Measurements from ENCODE around the gene TMEM204. TPM values are rescaled to one million over a fixed set of nuclear protein-coding genes. Genes with fewer than 3 reads are reported as not detected.

Gene TMEM204
- total and polyA plus RNA-seq, 2 donors, result 10.3 to 29.3 TPM

DNA sequence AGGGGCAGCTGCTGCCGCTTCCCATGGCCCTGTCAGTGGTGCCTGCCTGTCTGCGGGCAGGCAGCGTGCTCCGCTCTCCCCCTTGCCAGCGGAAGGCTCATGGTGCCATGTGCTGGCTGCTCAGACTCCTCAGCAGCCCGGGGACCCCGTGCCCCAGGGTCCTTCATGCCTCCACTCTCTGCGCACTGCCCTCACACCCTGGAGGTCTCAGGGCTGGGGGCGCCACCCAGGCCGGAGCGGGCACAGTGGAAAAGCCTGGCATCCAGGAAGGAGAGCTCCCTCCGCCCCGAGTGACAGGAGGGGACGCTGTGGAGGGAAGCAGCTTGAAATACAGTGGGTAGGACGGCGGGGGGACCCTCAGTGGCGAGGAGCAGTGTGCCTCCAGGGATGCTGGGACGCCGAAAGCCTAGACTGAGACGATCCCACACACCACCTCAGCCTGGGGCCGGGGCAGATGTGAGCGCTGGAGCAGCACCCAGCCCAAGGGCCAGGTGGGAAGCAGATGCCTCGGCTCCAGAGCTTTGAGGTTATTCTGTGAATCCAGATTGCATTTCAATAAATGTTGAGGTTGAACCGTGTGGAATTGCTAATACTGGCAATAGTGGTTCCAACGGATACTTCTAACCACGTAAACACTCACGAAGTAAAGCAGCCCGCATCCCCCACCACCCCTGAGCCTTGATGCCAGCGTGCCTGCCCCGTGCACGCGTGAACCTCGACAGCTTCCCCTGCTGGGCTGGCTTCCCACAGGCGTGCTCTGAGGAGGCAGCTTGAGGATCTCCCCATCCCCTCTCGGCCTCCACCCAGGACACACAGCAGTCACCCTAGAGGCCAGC, 6.5 kb downstream of the TMEM204 start:
- WGBS, result 95% methylated on average over 35 of the region's 35 CpGs
- Histone ChIP-seq H3K27me3 (ENCODE audit: control insufficient read depth in 2 of 2, insufficient read depth in 1 of 2, low read length in 1 of 2) (no peaks in the 10 kb centered on the region), H3K9me3 (ENCODE audit: control insufficient read depth in 2 of 2, insufficient read depth in 1 of 2, low read length in 1 of 2) (peaks cover 0 to 8% of the 10 kb centered on the region in 2 donors), H3K4me1 (ENCODE audit: control insufficient read depth in 2 of 2, insufficient read depth in 2 of 2, low read length in 2 of 2) (peaks cover 3 to 28% of the 10 kb centered on the region in 2 donors), H3K27ac (ENCODE audit: low read depth in 1 of 2, low read length in 1 of 2) (no peak overlapping the region), H3K4me3 (ENCODE audit: low read length in 2 of 2) (no peak overlapping the region), H3K36me3 (ENCODE audit: control insufficient read depth in 2 of 2, insufficient read depth in 2 of 2, low read length in 1 of 2) (peaks cover 11% of the 10 kb centered on the region in 2 donors)
- no peak for DNase-seq (ENCODE audit: low read depth in 6 of 9, low spot score in 9 of 9)

DNA sequence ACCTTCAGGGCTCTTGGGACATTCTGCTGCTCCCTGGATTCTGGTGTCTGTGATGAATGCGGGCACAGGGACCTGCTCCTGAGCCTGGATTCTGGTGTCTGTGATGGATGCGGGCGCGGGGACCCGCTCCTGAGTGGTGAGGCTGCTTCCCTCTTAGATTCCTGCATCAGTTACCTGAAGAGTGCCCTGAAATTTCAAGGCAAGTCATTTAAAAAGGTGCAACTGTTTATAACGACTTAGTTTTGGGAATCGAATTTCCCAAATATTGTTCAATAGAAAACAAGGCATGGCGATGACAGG, 7.0 kb downstream of the TMEM204 start:
- WGBS, result 98% methylated on average over 8 of the region's 8 CpGs
- DNase-seq (ENCODE audit: low read depth in 6 of 9, low spot score in 9 of 9), result no peak
- Histone ChIP-seq H3K27ac (ENCODE audit: low read depth in 1 of 2, low read length in 1 of 2) (no peak overlapping the region), H3K36me3 (ENCODE audit: control insufficient read depth in 2 of 2, insufficient read depth in 2 of 2, low read length in 1 of 2) (peaks cover 11% of the 10 kb centered on the region in 2 donors), H3K4me3 (ENCODE audit: low read length in 2 of 2) (no peak overlapping the region), H3K4me1 (ENCODE audit: control insufficient read depth in 2 of 2, insufficient read depth in 2 of 2, low read length in 2 of 2) (peaks cover 3 to 28% of the 10 kb centered on the region in 2 donors), H3K27me3 (ENCODE audit: control insufficient read depth in 2 of 2, insufficient read depth in 1 of 2, low read length in 1 of 2) (no peaks in the 10 kb centered on the region), H3K9me3 (ENCODE audit: control insufficient read depth in 2 of 2, insufficient read depth in 1 of 2, low read length in 1 of 2) (peaks cover 0 to 8% of the 10 kb centered on the region in 2 donors)

DNA sequence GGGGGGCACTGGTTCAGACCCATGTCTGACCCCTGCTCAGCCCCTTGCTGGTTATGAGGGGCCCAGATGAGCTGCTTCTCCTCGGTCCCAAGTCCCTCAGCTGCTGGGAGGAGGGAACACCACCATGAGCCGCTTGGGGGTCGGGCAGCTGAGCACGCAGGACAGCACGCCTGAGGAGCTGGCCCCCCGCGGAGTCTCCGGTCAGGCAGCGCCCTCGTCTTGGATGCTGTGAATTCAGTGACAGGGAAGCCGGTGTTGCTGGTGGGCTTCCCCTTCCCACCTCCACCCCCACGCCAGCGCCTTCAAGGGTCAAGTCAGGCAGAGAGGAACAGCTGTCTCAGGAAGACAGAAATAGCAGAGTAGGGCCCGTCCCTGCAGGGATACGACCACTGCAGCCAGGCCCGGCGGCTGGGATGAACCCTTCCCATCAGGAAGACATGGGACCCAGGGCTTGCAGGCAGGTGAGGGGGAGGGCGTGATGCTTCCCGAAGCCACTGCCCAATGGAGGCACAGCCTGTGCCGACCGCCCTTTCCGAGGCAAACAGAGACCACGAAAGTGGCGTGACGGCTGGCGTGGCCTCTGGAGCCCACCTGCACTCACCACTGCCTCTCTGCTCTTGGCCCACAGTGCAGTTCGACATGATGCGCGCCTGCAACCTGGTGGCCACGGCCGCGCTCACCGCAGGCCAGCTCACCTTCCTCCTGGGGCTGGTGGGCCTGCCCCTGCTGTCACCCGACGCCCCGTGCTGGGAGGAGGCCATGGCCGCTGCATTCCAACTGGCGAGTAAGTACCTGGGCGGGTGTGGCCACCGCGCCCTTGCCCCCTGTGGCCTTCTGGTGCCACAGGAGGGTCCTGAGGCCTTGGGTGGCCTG, 8.1 kb downstream of the TMEM204 start:
- H3K36me3 ChIP-seq (ENCODE audit: control insufficient read depth in 2 of 2, insufficient read depth in 2 of 2, low read length in 1 of 2), result peaks cover 11 to 13% of the 10 kb centered on the region in 2 donors
- no peaks in the 10 kb centered on the region for H3K27me3 ChIP-seq (ENCODE audit: control insufficient read depth in 2 of 2, insufficient read depth in 1 of 2, low read length in 1 of 2)
- no peak overlapping the region for H3K27ac ChIP-seq (ENCODE audit: low read depth in 1 of 2, low read length in 1 of 2)
- no peak for DNase-seq (ENCODE audit: low read depth in 6 of 9, low spot score in 9 of 9)
- peaks cover 3 to 28% of the 10 kb centered on the region in 2 donors for H3K4me1 ChIP-seq (ENCODE audit: control insufficient read depth in 2 of 2, insufficient read depth in 2 of 2, low read length in 2 of 2)
- H3K9me3 ChIP-seq (ENCODE audit: control insufficient read depth in 2 of 2, insufficient read depth in 1 of 2, low read length in 1 of 2), result no peaks in the 10 kb centered on the region
- WGBS, result 95% methylated on average over 41 of the region's 41 CpGs
- H3K4me3 ChIP-seq (ENCODE audit: low read length in 2 of 2), result no peak overlapping the region

GRCh38 chr16:1542166-1542500, 8.7 kb downstream of the TMEM204 start:
- H3K27me3 ChIP-seq (ENCODE audit: control insufficient read depth in 2 of 2, insufficient read depth in 1 of 2, low read length in 1 of 2), result no peaks in the 10 kb centered on the region
- 89% methylated on average over 2 of the region's 2 CpGs for WGBS
- H3K36me3 ChIP-seq (ENCODE audit: control insufficient read depth in 2 of 2, insufficient read depth in 2 of 2, low read length in 1 of 2), result peaks cover 11 to 15% of the 10 kb centered on the region in 2 donors
- no peak overlapping the region for H3K4me3 ChIP-seq (ENCODE audit: low read length in 2 of 2)
- no peak overlapping the region for H3K27ac ChIP-seq (ENCODE audit: low read depth in 1 of 2, low read length in 1 of 2)
- H3K9me3 ChIP-seq (ENCODE audit: control insufficient read depth in 2 of 2, insufficient read depth in 1 of 2, low read length in 1 of 2), result no peaks in the 10 kb centered on the region
- peaks cover 3 to 25% of the 10 kb centered on the region in 2 donors for H3K4me1 ChIP-seq (ENCODE audit: control insufficient read depth in 2 of 2, insufficient read depth in 2 of 2, low read length in 2 of 2)
- DNase-seq (ENCODE audit: low read depth in 6 of 9, low spot score in 9 of 9), result no peak

DNA sequence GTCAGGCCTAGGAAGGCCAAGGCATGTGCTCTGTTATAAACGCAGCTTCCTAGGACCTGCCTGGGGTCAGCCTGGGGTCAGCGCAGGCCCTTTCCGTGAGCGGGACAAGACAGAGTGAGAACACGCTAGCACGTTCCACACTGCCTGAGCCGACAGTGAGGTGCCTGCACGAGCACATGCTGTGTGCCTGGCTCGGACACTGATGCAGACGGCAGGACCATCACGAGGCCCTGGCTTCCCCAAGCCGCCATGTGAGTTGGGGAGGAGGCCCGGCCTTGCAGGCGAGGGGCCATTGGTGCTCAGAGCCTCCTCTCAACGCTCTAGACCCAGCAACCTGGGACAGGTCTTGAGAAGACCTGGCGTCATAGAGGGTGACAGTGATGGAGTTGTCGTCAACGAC, 9.1 kb downstream of the TMEM204 start:
- no peak for DNase-seq (ENCODE audit: low read depth in 6 of 9, low spot score in 9 of 9)
- Histone ChIP-seq H3K27ac (ENCODE audit: low read depth in 1 of 2, low read length in 1 of 2) (no peak overlapping the region), H3K4me3 (ENCODE audit: low read length in 2 of 2) (no peak overlapping the region), H3K4me1 (ENCODE audit: control insufficient read depth in 2 of 2, insufficient read depth in 2 of 2, low read length in 2 of 2) (peaks cover 3 to 23% of the 10 kb centered on the region in 2 donors), H3K27me3 (ENCODE audit: control insufficient read depth in 2 of 2, insufficient read depth in 1 of 2, low read length in 1 of 2) (no peaks in the 10 kb centered on the region), H3K9me3 (ENCODE audit: control insufficient read depth in 2 of 2, insufficient read depth in 1 of 2, low read length in 1 of 2) (no peaks in the 10 kb centered on the region), H3K36me3 (ENCODE audit: control insufficient read depth in 2 of 2, insufficient read depth in 2 of 2, low read length in 1 of 2) (peaks cover 11 to 15% of the 10 kb centered on the region in 2 donors)
- WGBS, result 97% methylated on average over 18 of the region's 18 CpGs

- 42% methylated on average over 30 of the region's 30 CpGs for WGBS
- H3K4me3 ChIP-seq (ENCODE audit: low read length in 2 of 2), result no peak overlapping the region
- H3K4me1 ChIP-seq (ENCODE audit: control insufficient read depth in 2 of 2, insufficient read depth in 2 of 2, low read length in 2 of 2), result peaks cover under 1 to 18% of the 10 kb centered on the region in 2 donors
Measured at GRCh38 chr16:1543085-1543896, 9.8 kb downstream of the TMEM204 start.

DNA sequence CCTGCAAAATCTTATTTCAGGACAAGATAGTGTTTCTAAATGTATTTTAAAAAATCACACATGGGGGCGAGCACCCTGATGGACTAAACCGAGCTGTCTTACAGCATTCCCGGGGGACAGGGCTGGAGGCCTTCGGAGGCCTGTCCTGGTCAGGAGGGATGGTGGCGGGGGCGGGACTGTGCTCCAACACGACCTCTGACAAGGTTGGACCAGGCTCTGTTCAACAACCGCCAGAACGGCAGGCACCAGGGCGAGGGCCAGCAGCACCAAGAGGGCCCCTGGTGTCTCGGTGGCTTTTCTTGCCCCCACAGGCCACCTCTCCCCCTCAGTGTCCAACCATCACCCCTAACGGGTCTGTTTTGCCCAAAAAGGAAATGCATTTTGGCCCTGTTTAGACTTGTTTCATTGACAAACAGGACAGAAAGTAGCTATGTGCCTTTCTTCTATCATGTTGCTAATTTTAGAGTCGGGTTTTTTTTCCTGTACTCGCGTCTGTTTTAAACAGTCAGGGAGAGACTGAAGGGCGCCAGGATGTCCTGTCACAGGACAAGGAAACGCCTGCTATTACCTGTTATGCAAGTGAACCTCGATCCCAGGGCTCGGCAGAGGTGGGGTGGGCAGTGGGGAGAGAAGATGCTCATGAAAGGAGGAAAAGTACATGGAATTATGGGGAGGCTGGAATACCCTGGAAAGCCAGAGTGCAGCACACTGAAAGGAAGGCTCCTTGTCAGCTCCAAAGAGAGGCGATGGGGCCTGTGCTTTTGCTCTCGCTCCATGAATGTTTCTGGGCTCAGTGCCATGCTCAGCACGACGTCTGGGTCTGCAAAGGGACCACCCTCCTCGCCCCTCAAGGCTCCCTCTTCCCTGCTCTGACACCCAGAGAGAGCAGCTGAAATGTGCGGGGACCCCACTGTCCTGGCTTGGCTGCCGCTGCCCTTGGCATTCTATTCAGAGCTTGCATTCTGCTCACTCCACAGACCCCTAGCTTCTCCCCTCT, 11.9 kb downstream of the TMEM204 start:
- Histone ChIP-seq H3K4me1 (ENCODE audit: control insufficient read depth in 2 of 2, insufficient read depth in 2 of 2, low read length in 2 of 2) (peaks cover 0 to 15% of the 10 kb centered on the region in 2 donors), H3K27me3 (ENCODE audit: control insufficient read depth in 2 of 2, insufficient read depth in 1 of 2, low read length in 1 of 2) (no peaks in the 10 kb centered on the region), H3K36me3 (ENCODE audit: control insufficient read depth in 2 of 2, insufficient read depth in 2 of 2, low read length in 1 of 2) (peaks cover 11 to 15% of the 10 kb centered on the region in 2 donors), H3K9me3 (ENCODE audit: control insufficient read depth in 2 of 2, insufficient read depth in 1 of 2, low read length in 1 of 2) (no peaks in the 10 kb centered on the region), H3K4me3 (ENCODE audit: low read length in 2 of 2) (no peak overlapping the region), H3K27ac (ENCODE audit: low read depth in 1 of 2, low read length in 1 of 2) (peak overlapping the region; percentile 33 to 56)
- WGBS, result 60% methylated on average over 26 of the region's 26 CpGs
- peak in 1 of 9 donors; percentile 13 for DNase-seq (ENCODE audit: low read depth in 6 of 9, low spot score in 9 of 9)

More at GRCh38 chr16:1543085-1543896, 9.8 kb downstream of the TMEM204 start:
- no peaks in the 10 kb centered on the region for H3K9me3 ChIP-seq (ENCODE audit: control insufficient read depth in 2 of 2, insufficient read depth in 1 of 2, low read length in 1 of 2)
- peaks cover 11 to 15% of the 10 kb centered on the region in 2 donors for H3K36me3 ChIP-seq (ENCODE audit: control insufficient read depth in 2 of 2, insufficient read depth in 2 of 2, low read length in 1 of 2)
- peak overlapping the region; percentile 25 to 43 for H3K27ac ChIP-seq (ENCODE audit: low read depth in 1 of 2, low read length in 1 of 2)
- peak in 1 of 9 donors; percentile 34 for DNase-seq (ENCODE audit: low read depth in 6 of 9, low spot score in 9 of 9)
- H3K27me3 ChIP-seq (ENCODE audit: control insufficient read depth in 2 of 2, insufficient read depth in 1 of 2, low read length in 1 of 2), result no peaks in the 10 kb centered on the region

DNA sequence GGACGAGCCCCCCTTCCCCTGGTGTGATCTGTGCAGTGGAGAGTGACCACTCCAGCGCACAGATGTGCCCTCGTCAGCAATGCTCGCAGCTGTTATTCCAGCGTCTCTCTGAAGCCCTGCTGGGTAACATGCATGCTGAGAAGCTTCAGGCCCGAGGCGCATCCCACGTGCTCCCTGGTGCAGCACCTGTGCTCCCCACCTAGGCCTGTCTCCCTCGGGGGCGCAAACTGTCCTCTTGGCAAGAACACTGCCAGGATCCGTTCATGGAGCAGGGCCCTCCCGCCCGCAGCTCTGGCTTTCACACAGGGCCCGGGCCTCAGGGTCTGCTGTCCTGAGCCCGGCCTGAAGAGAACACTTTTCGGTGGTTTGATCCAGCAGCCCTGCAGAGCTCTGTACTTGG, 13.0 kb downstream of the TMEM204 start:
- Histone ChIP-seq H3K36me3 (ENCODE audit: control insufficient read depth in 2 of 2, insufficient read depth in 2 of 2, low read length in 1 of 2) (peaks cover 16 to 18% of the 10 kb centered on the region in 2 donors), H3K27me3 (ENCODE audit: control insufficient read depth in 2 of 2, insufficient read depth in 1 of 2, low read length in 1 of 2) (no peaks in the 10 kb centered on the region), H3K27ac (ENCODE audit: low read depth in 1 of 2, low read length in 1 of 2) (no peak overlapping the region), H3K4me1 (ENCODE audit: control insufficient read depth in 2 of 2, insufficient read depth in 2 of 2, low read length in 2 of 2) (peaks cover 0 to 15% of the 10 kb centered on the region in 2 donors), H3K9me3 (ENCODE audit: control insufficient read depth in 2 of 2, insufficient read depth in 1 of 2, low read length in 1 of 2) (no peaks in the 10 kb centered on the region), H3K4me3 (ENCODE audit: low read length in 2 of 2) (no peak overlapping the region)
- 96% methylated on average over 16 of the region's 16 CpGs for WGBS
- DNase-seq (ENCODE audit: low read depth in 6 of 9, low spot score in 9 of 9), result no peak
